ENCODE data around the gene EAF2. TPM values are rescaled to one million over a fixed set of nuclear protein-coding genes. Genes with fewer than 3 reads are reported as not detected.
A peak's percentile ranks its signal among the peaks of the same experiment; 100 is the strongest.

The EAF2 gene
- total and polyA plus RNA-seq, 4 donors = 1.5 to 6.6 (median 5.3) TPM

GRCh38 chr3:121885386-121885785, 50.4 kb downstream of the EAF2 start (continued):
- TF ChIP-seq GABPA (IDR thresholded peaks at IDR 0.05 in 1 of 2, conservative IDR thresholded peaks at IDR 0.05 in 1 of 2) (no peak), FOXA1 (IDR thresholded peaks at IDR 0.05) (no peak), HNF4A (conservative IDR thresholded peaks at IDR 0.05) (no peak), FOXA2 (IDR thresholded peaks at IDR 0.05) (no peak)

DNA sequence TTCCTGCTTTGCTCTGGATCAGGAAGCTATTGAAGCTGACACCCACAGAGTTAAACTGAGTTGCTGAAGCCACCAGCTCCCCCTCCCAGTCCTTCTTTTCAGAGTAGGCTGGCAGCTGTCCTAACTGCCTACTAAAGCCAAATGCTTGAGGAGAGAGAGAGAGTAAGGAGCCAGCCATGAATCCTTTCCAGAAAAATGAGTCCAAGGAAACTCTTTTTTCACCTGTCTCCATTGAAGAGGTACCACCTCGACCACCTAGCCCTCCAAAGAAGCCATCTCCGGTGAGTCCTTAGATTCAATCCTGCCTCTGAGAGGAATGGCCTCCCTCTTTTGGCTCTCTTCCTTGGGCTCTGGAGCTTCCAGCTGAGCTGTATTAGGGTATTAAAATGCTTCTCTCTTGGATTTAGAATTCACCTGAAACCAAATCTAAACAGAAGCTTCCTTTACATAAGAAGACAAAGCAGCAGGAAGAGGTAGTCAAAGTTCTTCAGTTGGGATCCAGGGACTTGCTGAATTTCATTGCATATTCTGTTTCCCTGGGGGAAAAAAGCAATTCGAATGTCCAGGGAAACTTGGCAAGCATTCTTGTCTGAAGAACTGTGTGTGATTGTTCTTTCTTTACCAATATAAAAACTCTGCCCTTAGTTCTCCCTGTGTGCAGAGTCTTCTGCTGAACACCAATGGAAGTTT, 59.4 kb downstream of the EAF2 start, which contains the start of gene SLC15A2:
SLC15A2 (plus strand) TSS at position 101 of the 690 bp plus-strand sequence; CDS start at position 177, 76 bp downstream.
- Histone ChIP-seq H3K9ac (ENCODE audit: low read depth in 1 of 2, low read length in 2 of 2) (no peak within 1 kb of the TSS), H3K4me1 (ENCODE audit: control insufficient read depth in 4 of 4, insufficient read depth in 4 of 4, low read length in 3 of 4) (peaks cover 0 to 4% (median 0%) of the 10 kb centered on the region in 4 donors), H3K9me3 (ENCODE audit: control insufficient read depth in 4 of 4, low read length in 3 of 4) (no peaks in the 10 kb centered on the region), H3K36me3 (ENCODE audit: control insufficient read depth in 4 of 4, insufficient read depth in 3 of 4, low read depth in 1 of 4, low read length in 3 of 4) (no peaks in the 10 kb centered on the region), H3K27ac (ENCODE audit: low read depth in 1 of 2, low read length in 2 of 2) (no peak within 1 kb of the TSS), H3K4me3 (ENCODE audit: low read depth in 1 of 3, low read length in 3 of 3) (no peak within 1 kb of the TSS), H3K27me3 (ENCODE audit: control insufficient read depth in 4 of 4, insufficient read depth in 4 of 4, low read length in 3 of 4) (no peaks in the 10 kb centered on the region)
- TF ChIP-seq, protein P1, sequence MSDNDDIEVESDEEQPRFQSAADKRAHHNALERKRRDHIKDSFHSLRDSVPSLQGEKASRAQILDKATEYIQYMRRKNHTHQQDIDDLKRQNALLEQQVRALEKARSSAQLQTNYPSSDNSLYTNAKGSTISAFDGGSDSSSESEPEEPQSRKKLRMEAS (IDR thresholded peaks at IDR 0.05) = no peak
- TF ChIP-seq, protein P2, sequence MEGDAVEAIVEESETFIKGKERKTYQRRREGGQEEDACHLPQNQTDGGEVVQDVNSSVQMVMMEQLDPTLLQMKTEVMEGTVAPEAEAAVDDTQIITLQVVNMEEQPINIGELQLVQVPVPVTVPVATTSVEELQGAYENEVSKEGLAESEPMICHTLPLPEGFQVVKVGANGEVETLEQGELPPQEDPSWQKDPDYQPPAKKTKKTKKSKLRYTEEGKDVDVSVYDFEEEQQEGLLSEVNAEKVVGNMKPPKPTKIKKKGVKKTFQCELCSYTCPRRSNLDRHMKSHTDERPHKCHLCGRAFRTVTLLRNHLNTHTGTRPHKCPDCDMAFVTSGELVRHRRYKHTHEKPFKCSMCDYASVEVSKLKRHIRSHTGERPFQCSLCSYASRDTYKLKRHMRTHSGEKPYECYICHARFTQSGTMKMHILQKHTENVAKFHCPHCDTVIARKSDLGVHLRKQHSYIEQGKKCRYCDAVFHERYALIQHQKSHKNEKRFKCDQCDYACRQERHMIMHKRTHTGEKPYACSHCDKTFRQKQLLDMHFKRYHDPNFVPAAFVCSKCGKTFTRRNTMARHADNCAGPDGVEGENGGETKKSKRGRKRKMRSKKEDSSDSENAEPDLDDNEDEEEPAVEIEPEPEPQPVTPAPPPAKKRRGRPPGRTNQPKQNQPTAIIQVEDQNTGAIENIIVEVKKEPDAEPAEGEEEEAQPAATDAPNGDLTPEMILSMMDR (IDR thresholded peaks at IDR 0.05; ENCODE audit: low read depth, low read length, missing input control) = no peak
- no peak for TF ChIP-seq YY1 (IDR thresholded peaks at IDR 0.05)
- TF ChIP-seq NR2F2 (IDR thresholded peaks at IDR 0.05) = no peak
- TF ChIP-seq JUND (IDR thresholded peaks at IDR 0.05) = no peak
- TF ChIP-seq REST (IDR thresholded peaks at IDR 0.05) = no peak
- DNase-seq (ENCODE audit: low spot score) = no peak
- 53% methylated on average over 3 of the region's 3 CpGs for WGBS

DNA sequence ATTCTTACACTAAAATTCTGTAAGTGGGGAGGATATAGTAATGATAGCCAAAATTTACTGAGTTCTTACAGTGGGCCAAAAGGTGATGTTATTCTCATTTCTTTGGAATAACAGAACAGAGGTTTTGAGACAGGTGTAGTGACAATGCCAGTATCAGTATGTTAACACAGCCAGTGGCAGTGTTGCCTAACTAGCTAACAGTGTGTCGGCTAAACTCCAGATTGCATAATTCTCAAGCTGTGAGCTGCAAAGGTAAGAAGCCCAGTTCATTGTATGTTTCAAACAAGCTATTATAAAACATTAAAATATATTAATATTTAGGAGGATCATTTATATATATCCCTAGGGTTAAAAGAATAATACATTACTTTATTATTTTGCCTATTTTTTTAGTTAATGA, 60.1 kb downstream of the EAF2 start:
- Histone ChIP-seq H3K4me1 (ENCODE audit: control insufficient read depth in 4 of 4, insufficient read depth in 4 of 4, low read length in 3 of 4) (peaks cover 0 to 4% (median 0%) of the 10 kb centered on the region in 4 donors), H3K27me3 (ENCODE audit: control insufficient read depth in 4 of 4, insufficient read depth in 4 of 4, low read length in 3 of 4) (no peaks in the 10 kb centered on the region), H3K27ac (ENCODE audit: low read depth in 1 of 2, low read length in 2 of 2) (no peak overlapping the region), H3K9me3 (ENCODE audit: control insufficient read depth in 4 of 4, low read length in 3 of 4) (no peaks in the 10 kb centered on the region), H3K36me3 (ENCODE audit: control insufficient read depth in 4 of 4, insufficient read depth in 3 of 4, low read depth in 1 of 4, low read length in 3 of 4) (no peaks in the 10 kb centered on the region), H3K4me3 (ENCODE audit: low read depth in 1 of 3, low read length in 3 of 3) (no peak overlapping the region), H3K9ac (ENCODE audit: low read depth in 1 of 2, low read length in 2 of 2) (no peak overlapping the region)
- TF ChIP-seq HNF4A (conservative IDR thresholded peaks at IDR 0.05) = peak; percentile 27 to 71
- TF ChIP-seq SP1 (IDR thresholded peaks at IDR 0.05) = no peak
- TF ChIP-seq RAD21 (IDR thresholded peaks at IDR 0.05) = peak in 1 of 2 donors; percentile 20
- no peak for DNase-seq (ENCODE audit: low spot score)
- 0% methylated on average over 1 of the region's 1 CpG for WGBS
